ENCODE results near the gene BTBD2.

DNA sequence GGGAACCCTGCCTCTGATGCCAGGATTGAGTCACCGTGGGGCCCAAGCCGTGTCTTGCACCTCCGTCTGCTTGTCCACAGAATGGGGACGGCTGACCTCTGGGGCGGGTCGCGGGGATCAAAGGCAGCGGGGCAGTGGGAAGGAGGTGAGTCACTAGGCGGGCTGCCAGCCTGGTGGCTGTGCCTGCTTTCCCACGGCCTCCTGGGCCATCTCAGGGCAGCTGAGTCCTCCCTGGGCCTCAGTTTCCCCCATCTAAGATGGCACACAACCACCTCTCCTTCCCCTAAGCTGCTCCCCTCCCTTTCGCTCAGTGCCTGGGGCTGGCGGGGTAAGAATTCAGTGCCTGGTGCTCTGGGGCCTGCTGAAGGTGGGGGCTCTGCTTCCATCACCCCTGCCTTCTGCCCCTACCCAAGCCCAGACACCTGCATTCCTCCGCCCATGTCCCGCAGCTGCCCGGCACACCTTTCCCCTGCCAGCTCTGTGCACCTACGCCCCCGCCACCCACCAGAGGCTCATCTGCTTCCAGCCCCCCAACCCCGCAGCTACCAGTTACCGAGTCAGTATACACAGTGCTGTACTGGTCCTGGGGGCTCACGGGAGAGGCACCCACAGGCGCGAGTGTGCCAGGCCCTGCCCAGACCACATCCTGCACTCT, 32.1 kb upstream of the BTBD2 start:
- TF ChIP-seq, protein P1, sequence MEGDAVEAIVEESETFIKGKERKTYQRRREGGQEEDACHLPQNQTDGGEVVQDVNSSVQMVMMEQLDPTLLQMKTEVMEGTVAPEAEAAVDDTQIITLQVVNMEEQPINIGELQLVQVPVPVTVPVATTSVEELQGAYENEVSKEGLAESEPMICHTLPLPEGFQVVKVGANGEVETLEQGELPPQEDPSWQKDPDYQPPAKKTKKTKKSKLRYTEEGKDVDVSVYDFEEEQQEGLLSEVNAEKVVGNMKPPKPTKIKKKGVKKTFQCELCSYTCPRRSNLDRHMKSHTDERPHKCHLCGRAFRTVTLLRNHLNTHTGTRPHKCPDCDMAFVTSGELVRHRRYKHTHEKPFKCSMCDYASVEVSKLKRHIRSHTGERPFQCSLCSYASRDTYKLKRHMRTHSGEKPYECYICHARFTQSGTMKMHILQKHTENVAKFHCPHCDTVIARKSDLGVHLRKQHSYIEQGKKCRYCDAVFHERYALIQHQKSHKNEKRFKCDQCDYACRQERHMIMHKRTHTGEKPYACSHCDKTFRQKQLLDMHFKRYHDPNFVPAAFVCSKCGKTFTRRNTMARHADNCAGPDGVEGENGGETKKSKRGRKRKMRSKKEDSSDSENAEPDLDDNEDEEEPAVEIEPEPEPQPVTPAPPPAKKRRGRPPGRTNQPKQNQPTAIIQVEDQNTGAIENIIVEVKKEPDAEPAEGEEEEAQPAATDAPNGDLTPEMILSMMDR (optimal IDR thresholded peaks at IDR 0.05 in 1 of 3, IDR thresholded peaks at IDR 0.05 in 1 of 3, conservative IDR thresholded peaks at IDR 0.05 in 1 of 3; ENCODE audit: extremely low read depth in 1 of 3, insufficient read depth in 2 of 3, low read length in 3 of 3): no peak
- TF ChIP-seq EZH2 (IDR thresholded peaks at IDR 0.05; ENCODE audit: low read length): no peak
